Psoas muscle (tissue), 8 donors: ENCODE measurements around the gene ADAMTS8. TPM values are rescaled to one million over a fixed set of nuclear protein-coding genes. Genes with fewer than 3 reads are reported as not detected.

Source experiments
- ATAC-seq, 4 donors: fragments of 200-7000 bp; cut with Tn5 transposase; one replicate each; pipeline ENCODE4 v1.9.1; 2020; ENCODE audit warnings: moderate library complexity in 3 of 4, mild to moderate bottlenecking in 2 of 4
- DNase-seq, 2 donors: peaks; one replicate each; pipeline ENCODE4 v3.0.0-alpha.2; 2020
- H3K27ac ChIP-seq: fragments of 200-600 bp; one replicate; pipeline ENCODE4 v1.8.0; 2022
- H3K27me3 ChIP-seq, 3 donors: fragments of 200-600 bp in 1 of 3; one replicate each; pipeline versions ENCODE4 v1.6.1 to v1.8.0; 2013 to 2022; ENCODE audit warnings: low read length in 2 of 3, mild to moderate bottlenecking in 2 of 3, moderate library complexity in 1 of 3; ENCODE audit not compliant: insufficient read depth in 3 of 3
- H3K36me3 ChIP-seq, 2 donors: fragments of 200-600 bp in 1 of 2; one replicate each; pipeline versions ENCODE4 v1.6.1 to v1.8.0; 2013 to 2022; ENCODE audit warnings: low read depth in 1 of 2, mild to moderate bottlenecking in 1 of 2, moderate library complexity in 1 of 2; ENCODE audit not compliant: insufficient read depth in 1 of 2
- H3K4me1 ChIP-seq: fragments of 200-600 bp; one replicate; pipeline ENCODE4 v1.8.0; 2022
- H3K4me3 ChIP-seq: fragments of 200-600 bp; one replicate; pipeline ENCODE4 v1.8.0; 2022; ENCODE audit warnings: mild to moderate bottlenecking
- H3K9me3 ChIP-seq: fragments of 200-600 bp; one replicate; pipeline ENCODE4 v1.8.0; 2022
- WGBS, 3 donors: extraction: QIAGEN DNeasy Blood & Tissue Kit; methylation state at CpG; one replicate each; pipeline versions ENCODE4 v1.1.6 to v1.1.7; 2013; 5-methylcytosine and 5-hydroxymethylcytosine counted together
- intact Hi-C, 2 donors: fragments of 100-400 bp; cut with DNase I; formaldehyde crosslinking; loops; one replicate each; pipeline versions ENCODE4 v1.11.0 to v1.14.2; 2022
- polyA plus RNA-seq, 3 donors: library from polyadenylated mRNA; stranded (reverse); fragments of 200-250 nt; gene quantifications; one replicate each; pipeline ENCODE4 v1.2.3, GENCODE V29; 2013
- total RNA-seq, 4 donors: library from RNA; stranded (reverse); fragmentation: NEBNext Ultra II Directional in 2 of 4; extraction: Animal tissue kit (Norgen Biotek cat#: 25700) in 2 of 4; gene quantifications; one replicate each; pipeline versions ENCODE4 v1.2.1 to v1.2.4, GENCODE V29; 2021 to 2023
- TF ChIP-seq, protein P1 (sequence below): fragments of 200-600 bp; IDR thresholded peaks from one replicate; pipeline ENCODE4 v1.8.0; 2022; ENCODE audit warnings: antibody characterized with exemption
- donor health status: healthy with polysubstance abuse.
- donor health status: DM: no; HTN: no; CAD: no; lungs with moderate emphysema.
- donor health status: Bipolar disorder and iron deficiency.
- donor health status: healthy.
- donor health status: DM: yes; HTN: yes; CAD: no.
- donor health status: DM: no; HTN: no; CAD: no.
- donor health status: DM: no; HTN: no; CAD: no.
- donor health status: DM: yes; HTN: yes; CAD: no.

The ADAMTS8 gene
- total and polyA plus RNA-seq, 7 donors = 0.12 to 1.2 (median 0.32) TPM; not detected in 1

- TF ChIP-seq, protein P1, sequence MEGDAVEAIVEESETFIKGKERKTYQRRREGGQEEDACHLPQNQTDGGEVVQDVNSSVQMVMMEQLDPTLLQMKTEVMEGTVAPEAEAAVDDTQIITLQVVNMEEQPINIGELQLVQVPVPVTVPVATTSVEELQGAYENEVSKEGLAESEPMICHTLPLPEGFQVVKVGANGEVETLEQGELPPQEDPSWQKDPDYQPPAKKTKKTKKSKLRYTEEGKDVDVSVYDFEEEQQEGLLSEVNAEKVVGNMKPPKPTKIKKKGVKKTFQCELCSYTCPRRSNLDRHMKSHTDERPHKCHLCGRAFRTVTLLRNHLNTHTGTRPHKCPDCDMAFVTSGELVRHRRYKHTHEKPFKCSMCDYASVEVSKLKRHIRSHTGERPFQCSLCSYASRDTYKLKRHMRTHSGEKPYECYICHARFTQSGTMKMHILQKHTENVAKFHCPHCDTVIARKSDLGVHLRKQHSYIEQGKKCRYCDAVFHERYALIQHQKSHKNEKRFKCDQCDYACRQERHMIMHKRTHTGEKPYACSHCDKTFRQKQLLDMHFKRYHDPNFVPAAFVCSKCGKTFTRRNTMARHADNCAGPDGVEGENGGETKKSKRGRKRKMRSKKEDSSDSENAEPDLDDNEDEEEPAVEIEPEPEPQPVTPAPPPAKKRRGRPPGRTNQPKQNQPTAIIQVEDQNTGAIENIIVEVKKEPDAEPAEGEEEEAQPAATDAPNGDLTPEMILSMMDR = no peak
- Histone ChIP-seq H3K36me3 (no peaks in the 10 kb centered on the region), H3K4me1 (peaks cover 25% of the 10 kb centered on the region), H3K27me3 (peaks cover 0 to 27% (median 12%) of the 10 kb centered on the region in 3 donors), H3K9me3 (no peaks in the 10 kb centered on the region), H3K4me3 (no peak overlapping the region), H3K27ac (no peak overlapping the region)
- 45 to 78% (median 59%) methylated on average over 3 of the region's 3 CpGs for WGBS, 3 donors
- DNase-seq (no peak), ATAC-seq (no peak)
- intact Hi-C loops = loop anchor here (1.0 to 5.0 kb wide), 2 partner anchors 220 to 462 kb away; no protein-coding TSS in a partner anchor
These were observed 3.4 kb upstream of the ADAMTS8 start for GRCh38 chr11:130431801-130432200.

DNA sequence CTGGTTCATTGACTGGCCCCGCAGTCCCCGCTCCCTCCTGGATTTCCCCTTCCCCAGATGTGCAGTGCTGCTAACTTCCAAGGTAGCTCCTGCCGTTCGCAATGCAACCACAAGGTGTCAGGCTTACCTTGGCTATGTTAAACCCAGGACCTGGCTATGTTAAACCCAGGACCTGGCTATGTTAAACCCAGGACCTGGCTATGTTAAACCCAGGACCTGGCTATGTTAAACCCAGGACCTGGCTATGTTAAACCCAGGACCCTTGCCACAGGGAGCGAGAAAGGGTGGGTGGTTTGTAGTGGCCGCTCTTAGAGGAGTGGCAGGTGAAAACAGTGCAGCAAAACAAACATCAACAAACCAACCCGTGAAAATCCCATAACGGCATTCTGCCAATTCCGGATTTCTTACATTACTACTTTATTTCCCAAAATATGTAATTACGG lies 2.9 kb upstream of the ADAMTS8 start:
- intact Hi-C loops = loop anchor here (1.0 to 5.0 kb wide), 2 partner anchors 219 to 463 kb away; no protein-coding TSS in a partner anchor
- peaks cover 27% of the 10 kb centered on the region for H3K4me1 ChIP-seq
- no peaks in the 10 kb centered on the region for H3K9me3 ChIP-seq
- WGBS, 3 donors = 7 to 8% (median 8%) methylated on average over 9 to 10 of the region's 10 CpGs
- H3K4me3 ChIP-seq = no peak overlapping the region
- H3K27ac ChIP-seq = no peak overlapping the region
- ATAC-seq = peak; percentile 63 to 73 (median 68)
- TF ChIP-seq, protein P1 = peak; percentile 69
- no peaks in the 10 kb centered on the region for H3K36me3 ChIP-seq
- peaks cover 0 to 32% (median 14%) of the 10 kb centered on the region in 3 donors for H3K27me3 ChIP-seq
- DNase-seq = peak; percentile 64 to 79

GRCh38 chr11:130429983-130430382 lies 1.6 kb upstream of the ADAMTS8 start:
- H3K9me3 ChIP-seq = no peaks in the 10 kb centered on the region
- DNase-seq (no peak), ATAC-seq (no peak)
- WGBS, 3 donors = 63 to 73% (median 66%) methylated on average over 3 of the region's 3 CpGs
- TF ChIP-seq, protein P1 = no peak
- intact Hi-C loops = loop anchor here (5.0 kb wide), 1 partner anchor 218 kb away; no protein-coding TSS in a partner anchor
- H3K27me3 ChIP-seq = peaks cover 0 to 37% (median 14%) of the 10 kb centered on the region in 3 donors
- H3K27ac ChIP-seq = no peak overlapping the region
- H3K4me1 ChIP-seq = peaks cover 18% of the 10 kb centered on the region
- H3K4me3 ChIP-seq = no peak overlapping the region
- no peaks in the 10 kb centered on the region for H3K36me3 ChIP-seq

- intact Hi-C loops = loop anchor here in 1 of 2 donors (5.0 kb wide), 1 partner anchor 217 kb away; no protein-coding TSS in a partner anchor
- Histone ChIP-seq H3K36me3 (no peaks in the 10 kb centered on the region), H3K9me3 (no peaks in the 10 kb centered on the region), H3K27ac (no peak overlapping the region), H3K27me3 (peaks cover 0 to 37% (median 14%) of the 10 kb centered on the region in 3 donors), H3K4me3 (no peak overlapping the region), H3K4me1 (peaks cover 15% of the 10 kb centered on the region)
- 62 to 85% (median 74%) methylated on average over 2 of the region's 2 CpGs for WGBS, 3 donors
- ATAC-seq (no peak), DNase-seq (no peak)
- TF ChIP-seq, protein P1 = no peak
These were observed 792 bp upstream of the ADAMTS8 start for GRCh38 chr11:130429120-130429681.
